CMK (cell line): ENCODE results near the gene TPGS2.
A peak's percentile ranks its signal among the peaks of the same experiment; 100 is the strongest.
"Not testable (repeated sequence)": the region's sequence is repeated elsewhere in the genome, so short reads cannot be mapped to it uniquely, and the experiment has no call there.

Experiments used
- DNase-seq: peaks from one replicate; pipeline ENCODE4 v3.0.0-alpha.2; 2010; ENCODE audit warnings: low read depth

Gene TPGS2

GRCh38 chr18:36828630-36829361, at the start of gene TPGS2, which contains the start of gene KIAA1328:
Gene TPGS2 (minus strand): TSS chr18:36829002. CDS start chr18:36828767, 235 bp downstream.
Gene KIAA1328 (plus strand): TSS chr18:36829127. CDS start chr18:36829139, 12 bp downstream.
- peak; percentile 52 for DNase-seq

- not testable (repeated sequence) for DNase-seq
Measured at GRCh38 chr18:36873826-36874225, 45.0 kb upstream of the TPGS2 start.

GRCh38 chr18:36872329-36872728, 43.5 kb upstream of the TPGS2 start:
- no peak for DNase-seq

GRCh38 chr18:36871801-36872200, 43.0 kb upstream of the TPGS2 start:
- DNase-seq, result no peak

GRCh38 chr18:36867056-36867455, 38.3 kb upstream of the TPGS2 start:
- no peak for DNase-seq

GRCh38 chr18:36862182-36862581, 33.4 kb upstream of the TPGS2 start:
- no peak for DNase-seq

- no peak for DNase-seq
Measured at GRCh38 chr18:36856815-36857214, 28.0 kb upstream of the TPGS2 start.

- DNase-seq, result no peak
Measured at GRCh38 chr18:36851202-36851590, 22.4 kb upstream of the TPGS2 start.

GRCh38 chr18:36850527-36851201, 21.9 kb upstream of the TPGS2 start:
- no peak for DNase-seq

- no peak for DNase-seq
Measured at GRCh38 chr18:36849288-36850006, 20.6 kb upstream of the TPGS2 start.

GRCh38 chr18:36848609-36849008, 19.8 kb upstream of the TPGS2 start:
- no peak for DNase-seq

GRCh38 chr18:36843784-36844183, 15.0 kb upstream of the TPGS2 start:
- DNase-seq, result no peak

- DNase-seq, result no peak
Measured at GRCh38 chr18:36843199-36843598, 14.4 kb upstream of the TPGS2 start.

GRCh38 chr18:36839835-36840234, 11.0 kb upstream of the TPGS2 start:
- no peak for DNase-seq

- DNase-seq, result no peak
Measured at GRCh38 chr18:36835927-36836326, 7.1 kb upstream of the TPGS2 start.

- DNase-seq, result no peak
Measured at GRCh38 chr18:36833120-36833519, 4.3 kb upstream of the TPGS2 start.

- DNase-seq, result no peak
Measured at GRCh38 chr18:36831139-36831538, 2.3 kb upstream of the TPGS2 start.

- DNase-seq, result no peak
Measured at GRCh38 chr18:36830158-36830495, 1.3 kb upstream of the TPGS2 start.

GRCh38 chr18:36829362-36830157, 758 bp upstream of the TPGS2 start:
- DNase-seq, result no peak

GRCh38 chr18:36828157-36828629, 609 bp downstream of the TPGS2 start:
- peak; percentile 8 for DNase-seq

GRCh38 chr18:36826556-36826955, 2.2 kb downstream of the TPGS2 start:
- DNase-seq, result no peak

GRCh38 chr18:36825526-36825925, 3.3 kb downstream of the TPGS2 start:
- no peak for DNase-seq
